Esophagus squamous epithelium (tissue), 5 donors: ENCODE measurements around the gene EEF1A2. TPM values are rescaled to one million over a fixed set of nuclear protein-coding genes. Genes with fewer than 3 reads are reported as not detected.

Source experiments
- DNase-seq: peaks from one replicate; lab custom pipeline; 2025; lab: John Stamatoyannopoulos, UW
- H3K27ac ChIP-seq, 4 donors: fragments of 200-600 bp; sonication (generic); one replicate each; pipeline ENCODE4 v1.5.1; 2016 to 2019; ENCODE audit warnings: mild to moderate bottlenecking in 1 of 4
- H3K27me3 ChIP-seq, 4 donors: fragments of 200-600 bp; sonication (generic); 1 replicate in 3 of 4; 2 replicates in 1 of 4; pipeline versions ENCODE4 v1.5.1 to v1.6.0; 2017 to 2021; ENCODE audit warnings: antibody characterized with exemption in 1 of 4
- H3K36me3 ChIP-seq, 3 donors: fragments of 200-600 bp; sonication (generic); one replicate each; pipeline ENCODE4 v1.5.1; 2016 to 2019
- H3K4me1 ChIP-seq, 3 donors: fragments of 200-600 bp; sonication (generic); one replicate each; pipeline ENCODE4 v1.5.1; 2017 to 2019
- H3K4me3 ChIP-seq, 4 donors: fragments of 200-600 bp; sonication (generic); 1 replicate in 3 of 4; 2 replicates in 1 of 4; pipeline ENCODE4 v1.5.1; 2016 to 2019; ENCODE audit warnings: mild to moderate bottlenecking in 2 of 4, moderate library complexity in 1 of 4
- H3K9me3 ChIP-seq, 3 donors: fragments of 200-600 bp; sonication (generic); one replicate each; pipeline ENCODE4 v1.5.1; 2016 to 2019
- CTCF ChIP-seq, 6 experiments: fragments of 450-650 bp in 4 of 6; fragments of 200-600 bp in 2 of 6; sonication (generic) in 2 of 6; IDR thresholded peaks; one replicate each; pipeline ENCODE4 v1.5.1; 2016 to 2019; ENCODE audit warnings: antibody characterized with exemption in 6 of 6, mild to moderate bottlenecking in 4 of 6, moderate library complexity in 4 of 6
- POLR2A ChIP-seq, 4 donors: fragments of 450-650 bp; IDR thresholded peaks; one replicate each; pipeline ENCODE4 v1.6.1; 2017; ENCODE audit warnings: antibody characterized with exemption in 4 of 4, mild to moderate bottlenecking in 4 of 4, moderate library complexity in 3 of 4
- WGBS, 2 donors: methylation state at CpG; one replicate each; pipeline ENCODE4 v1.1.5; 2018; 5-methylcytosine and 5-hydroxymethylcytosine counted together
- intact Hi-C: fragments of 100-400 bp; cut with DNase I; formaldehyde crosslinking; loops from one replicate; pipeline ENCODE4 v1.15.0; 2022
- total RNA-seq, 4 donors: library from RNA; depleted of rRNA; stranded (reverse); fragments of >200 nt; gene quantifications; one replicate each; pipeline ENCODE4 v1.1.0, GENCODE V29; 2016
- donor health status: DM: yes; HTN: yes; CAD: no.

EEF1A2 gene
- total RNA-seq, 4 donors from 2014 or later = 0.44 to 3.1 (median 1.9) TPM

GRCh38 chr20:63504642-63505041 lies 5.8 kb upstream of the EEF1A2 start:
- H3K4me3 ChIP-seq = no peak overlapping the region
- H3K4me1 ChIP-seq = peaks cover under 1 to 2% (median under 1%) of the 10 kb centered on the region in 3 donors
- no peaks in the 10 kb centered on the region for H3K36me3 ChIP-seq
- DNase-seq = no peak
- no peak for TF ChIP-seq POLR2A (IDR thresholded peaks at IDR 0.05)
- TF ChIP-seq CTCF (IDR thresholded peaks at IDR 0.05) = no peak
- peaks cover 0 to 96% (median 4%) of the 10 kb centered on the region in 4 donors for H3K27me3 ChIP-seq
- intact Hi-C loops = no loop called here
- 86 to 91% methylated on average over 8 to 9 of the region's 9 CpGs for WGBS, 2 donors
- H3K9me3 ChIP-seq = peaks cover 0 to 15% (median 0%) of the 10 kb centered on the region in 3 donors
- no peak overlapping the region for H3K27ac ChIP-seq

- Histone ChIP-seq H3K27me3 (peaks cover 0 to 98% (median 7%) of the 10 kb centered on the region in 4 donors), H3K36me3 (no peaks in the 10 kb centered on the region), H3K9me3 (peaks cover 0 to 15% (median 0%) of the 10 kb centered on the region in 3 donors), H3K4me3 (no peak overlapping the region), H3K27ac (no peak overlapping the region), H3K4me1 (peaks cover 5 to 14% (median 12%) of the 10 kb centered on the region in 3 donors)
- no peak for DNase-seq
- TF ChIP-seq CTCF (IDR thresholded peaks at IDR 0.05) = no peak
- TF ChIP-seq POLR2A (IDR thresholded peaks at IDR 0.05) = no peak
- intact Hi-C loops = no loop called here
- WGBS, 2 donors = 21 to 33% methylated on average over 2 to 3 of the region's 7 CpGs
Observed at GRCh38 chr20:63503524-63503923, 4.6 kb upstream of the EEF1A2 start.

GRCh38 chr20:63502671-63503172 lies 3.8 kb upstream of the EEF1A2 start:
- Histone ChIP-seq H3K27me3 (peaks cover 0 to 98% (median 14%) of the 10 kb centered on the region in 4 donors), H3K4me3 (no peak overlapping the region), H3K27ac (no peak overlapping the region), H3K4me1 (peaks cover 9 to 22% (median 20%) of the 10 kb centered on the region in 3 donors), H3K9me3 (peaks cover 0 to 15% (median 0%) of the 10 kb centered on the region in 3 donors), H3K36me3 (no peaks in the 10 kb centered on the region)
- no peak for DNase-seq
- TF ChIP-seq CTCF (IDR thresholded peaks at IDR 0.05) (no peak), POLR2A (IDR thresholded peaks at IDR 0.05) (no peak)
- WGBS, 2 donors = no CpG with 5 or more reads among the region's 15 CpGs
- intact Hi-C loops = no loop called here

GRCh38 chr20:63501818-63502670 lies 3.2 kb upstream of the EEF1A2 start:
- Histone ChIP-seq H3K27me3 (peaks cover 0 to 98% (median 15%) of the 10 kb centered on the region in 4 donors), H3K27ac (no peak overlapping the region), H3K9me3 (peaks cover 0 to 15% (median 0%) of the 10 kb centered on the region in 3 donors), H3K36me3 (no peaks in the 10 kb centered on the region), H3K4me1 (peaks cover 9 to 24% (median 21%) of the 10 kb centered on the region in 3 donors), H3K4me3 (no peak overlapping the region)
- WGBS, 2 donors = 12 to 27% methylated on average over 10 to 12 of the region's 26 CpGs
- intact Hi-C loops = no loop called here
- DNase-seq = no peak
- no peak for TF ChIP-seq POLR2A (IDR thresholded peaks at IDR 0.05)
- no peak for TF ChIP-seq CTCF (IDR thresholded peaks at IDR 0.05)
